Effector CD4-positive, alpha-beta T cell (primary cell): ENCODE measurements around the gene HAUS8.
"Not testable (repeated sequence)": the region's sequence is repeated elsewhere in the genome, so short reads cannot be mapped to it uniquely, and the experiment has no call there.

Experiments used
- DNase-seq: peaks from one replicate; pipeline ENCODE4 v3.0.0-alpha.2; 2020

HAUS8 gene

DNA sequence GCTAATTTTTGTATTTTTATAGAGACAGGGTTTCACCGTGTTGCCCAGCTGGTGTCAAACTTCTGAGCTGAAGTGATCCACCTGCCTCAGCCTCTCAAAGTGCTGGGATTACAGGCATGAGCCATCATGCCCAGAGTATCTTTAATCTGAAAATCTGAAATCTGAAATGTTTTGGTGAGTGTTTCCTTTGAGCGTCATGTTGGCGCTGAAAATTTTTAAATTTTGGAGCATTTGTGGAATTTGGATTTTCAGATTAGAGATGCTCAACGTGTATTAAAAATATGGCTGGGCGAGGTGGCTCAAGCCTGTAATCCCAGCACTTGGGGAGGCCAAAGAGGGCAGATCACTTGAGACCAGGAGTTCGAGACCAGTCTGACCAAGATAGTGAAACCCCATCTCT is 43.5 kb downstream of the HAUS8 start:
- DNase-seq: no peak

DNA sequence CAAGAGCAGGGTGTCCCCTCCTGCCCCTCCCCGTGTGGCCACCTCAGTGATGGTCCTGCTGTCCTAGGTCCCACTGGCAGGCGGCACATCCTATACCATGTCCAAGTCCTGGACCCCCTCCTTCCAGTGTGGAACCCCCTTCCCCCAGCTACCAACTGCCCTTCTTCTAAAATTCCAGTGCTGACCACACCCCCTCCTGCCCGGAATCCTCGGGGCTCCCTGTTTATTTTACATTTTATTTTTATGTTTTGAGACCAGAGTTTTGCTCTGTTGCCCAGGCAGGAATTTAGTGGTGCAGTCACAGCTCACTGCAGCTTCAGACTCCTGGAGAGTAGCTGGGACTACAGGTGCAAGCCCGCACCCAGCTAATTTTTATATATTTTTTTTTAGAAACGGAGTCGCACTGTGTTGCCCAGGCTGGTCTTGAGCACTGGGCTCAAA is 47.7 kb downstream of the HAUS8 start:
- no peak for DNase-seq

DNA sequence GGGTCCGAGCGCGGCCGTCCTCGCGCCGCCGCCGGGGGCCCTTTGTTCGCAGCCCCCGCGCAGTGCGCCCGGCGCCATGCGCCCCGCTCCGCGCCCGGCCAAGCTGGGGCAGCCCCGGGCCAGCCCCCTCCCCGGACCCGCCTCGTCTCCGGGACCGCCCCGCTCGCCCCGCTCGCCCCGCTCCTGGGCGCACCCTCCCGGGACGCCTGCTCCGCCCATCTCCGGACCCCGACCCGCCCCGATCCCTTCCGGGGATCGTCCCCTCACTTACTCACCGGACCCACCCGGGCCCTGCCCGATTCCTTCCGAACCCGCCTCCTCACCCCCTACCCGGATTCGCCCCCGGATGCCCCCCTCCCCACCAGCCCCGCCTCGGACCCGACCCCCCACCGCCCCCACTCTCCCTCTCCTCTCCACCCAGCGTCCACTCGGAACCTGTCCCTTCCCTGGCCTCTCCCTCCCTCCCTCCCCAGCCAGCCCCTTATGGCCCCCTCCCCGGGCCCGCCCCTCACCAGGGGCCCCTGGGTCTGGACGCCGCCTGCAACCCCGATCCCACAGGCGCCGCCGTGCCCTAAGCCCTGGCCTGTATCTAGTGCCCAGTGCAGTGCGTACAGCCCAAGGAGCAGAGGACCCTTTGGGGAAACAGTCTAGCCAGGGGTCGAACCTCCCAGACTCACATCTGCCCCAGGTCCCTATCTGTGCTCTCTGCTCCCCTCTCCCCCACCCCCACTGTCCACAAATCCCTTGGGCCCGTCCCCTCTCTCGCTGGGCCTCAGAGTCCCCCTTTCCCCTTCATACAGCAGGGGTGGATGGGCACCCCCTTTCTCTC is 48.3 kb downstream of the HAUS8 start, which contains the start of gene CPAMD8:
TSS of gene CPAMD8 (minus strand) at position 105 of the 829 bp plus-strand sequence. CDS start 168 bp downstream, outside the sequence.
- no peak for DNase-seq

DNA sequence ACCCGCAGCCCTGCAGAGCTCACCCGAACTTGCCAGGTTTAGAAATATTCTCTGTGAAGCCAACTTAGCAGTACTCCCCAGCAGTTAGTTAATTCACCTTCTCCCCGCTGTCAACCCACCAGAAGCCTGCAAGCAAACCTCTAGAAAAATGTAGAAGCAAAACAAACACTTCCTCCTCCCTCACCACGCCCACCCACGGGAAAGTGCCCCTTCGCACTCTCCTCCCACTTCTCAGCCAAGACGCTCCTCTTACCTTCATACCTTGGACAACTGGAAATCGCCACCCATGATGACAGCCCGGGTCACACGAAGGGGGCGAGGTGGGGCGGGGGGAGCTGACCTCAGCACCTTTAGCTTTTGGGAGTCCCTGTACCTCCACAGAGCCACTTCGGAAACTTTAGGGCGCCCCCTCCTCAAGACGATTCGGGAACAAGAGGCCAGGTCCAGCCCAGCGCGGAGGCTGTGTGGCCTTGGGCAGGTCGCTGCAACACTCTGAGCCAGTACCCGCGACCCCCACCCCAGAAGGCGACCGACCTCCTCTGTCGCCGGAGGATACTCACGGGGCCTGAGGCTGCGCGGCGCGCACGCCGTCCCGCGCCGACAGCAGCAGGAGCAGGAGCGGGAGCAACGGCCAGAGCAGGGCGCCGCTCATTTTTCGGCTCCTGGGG is 49.1 kb downstream of the HAUS8 start:
- DNase-seq: no peak

DNA sequence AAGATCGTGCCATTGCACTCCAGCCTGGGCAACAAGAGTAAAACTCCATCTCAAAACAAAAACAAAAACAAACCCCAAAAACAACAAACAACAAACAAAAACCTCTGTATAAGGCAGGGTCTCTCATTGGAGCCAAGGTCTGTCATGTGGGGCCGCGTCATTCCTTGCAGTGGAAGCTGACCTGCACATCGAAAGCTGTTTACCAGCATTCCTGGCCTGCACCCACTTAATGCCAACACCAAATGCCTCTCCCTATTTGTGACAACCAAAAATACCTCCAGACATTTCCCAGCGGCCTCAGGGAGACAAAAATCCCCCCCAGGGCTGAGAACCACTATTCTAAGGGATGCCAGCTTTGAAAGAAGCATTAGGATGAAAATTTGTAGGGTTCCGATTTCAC is 49.9 kb downstream of the HAUS8 start:
- no peak for DNase-seq

DNA sequence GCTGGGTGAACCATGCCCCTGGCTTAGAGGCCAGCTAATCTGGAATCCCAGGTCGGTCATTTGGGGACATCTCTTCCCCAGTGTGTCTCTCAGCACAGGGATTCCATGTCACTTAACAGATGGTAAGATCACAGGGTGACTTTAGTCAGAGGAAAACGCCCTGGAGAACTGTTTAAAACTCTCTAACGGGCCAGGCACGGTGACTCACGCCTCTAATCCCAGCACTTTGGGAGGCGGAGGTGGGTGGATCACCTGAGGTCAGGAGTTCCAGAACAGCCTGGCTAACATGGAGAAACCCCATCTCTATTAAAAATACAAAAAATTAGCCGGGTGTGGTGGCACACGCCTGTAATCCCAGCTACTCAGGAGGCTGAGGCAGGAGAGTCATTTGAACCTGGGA is 50.3 kb downstream of the HAUS8 start:
- not testable (repeated sequence) for DNase-seq

DNA sequence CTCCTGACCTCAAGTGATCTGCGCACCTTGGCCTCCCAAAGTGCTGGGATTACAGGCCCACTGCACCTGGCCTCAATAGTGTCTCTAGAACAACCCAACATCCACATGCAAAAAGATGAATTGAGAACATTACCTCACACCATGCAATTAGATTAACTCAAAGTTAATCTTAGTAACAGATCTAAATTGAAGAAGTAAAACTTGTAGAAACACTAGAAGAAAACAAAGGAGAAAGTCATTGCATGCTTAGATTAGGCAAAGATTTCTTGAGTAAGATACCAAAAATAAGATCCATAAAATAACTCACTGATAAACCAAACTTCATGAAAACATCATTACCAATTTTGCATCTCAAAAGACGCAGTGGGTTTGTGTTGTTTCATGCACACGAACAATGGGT is 51.4 kb downstream of the HAUS8 start:
- DNase-seq: no peak

DNA sequence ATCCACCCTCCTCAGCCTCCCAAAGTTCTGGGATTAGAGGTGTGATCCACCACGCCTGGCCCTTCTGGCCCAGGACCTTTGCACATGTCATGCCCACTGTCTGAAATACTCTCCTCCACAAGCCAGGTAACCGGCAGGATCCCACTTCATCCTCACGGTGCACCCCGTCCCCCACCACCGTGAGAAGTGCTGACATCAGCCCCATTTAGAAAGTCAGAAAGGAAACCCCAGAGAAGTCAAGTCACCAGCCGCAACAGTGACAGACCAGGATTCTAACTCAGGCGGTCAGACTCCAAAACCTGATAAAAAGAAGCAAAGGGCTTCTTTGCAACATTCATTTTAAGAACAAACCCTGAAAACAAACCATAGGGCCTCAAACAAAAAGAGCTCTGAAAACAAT is 52.5 kb downstream of the HAUS8 start:
- DNase-seq: no peak

DNA sequence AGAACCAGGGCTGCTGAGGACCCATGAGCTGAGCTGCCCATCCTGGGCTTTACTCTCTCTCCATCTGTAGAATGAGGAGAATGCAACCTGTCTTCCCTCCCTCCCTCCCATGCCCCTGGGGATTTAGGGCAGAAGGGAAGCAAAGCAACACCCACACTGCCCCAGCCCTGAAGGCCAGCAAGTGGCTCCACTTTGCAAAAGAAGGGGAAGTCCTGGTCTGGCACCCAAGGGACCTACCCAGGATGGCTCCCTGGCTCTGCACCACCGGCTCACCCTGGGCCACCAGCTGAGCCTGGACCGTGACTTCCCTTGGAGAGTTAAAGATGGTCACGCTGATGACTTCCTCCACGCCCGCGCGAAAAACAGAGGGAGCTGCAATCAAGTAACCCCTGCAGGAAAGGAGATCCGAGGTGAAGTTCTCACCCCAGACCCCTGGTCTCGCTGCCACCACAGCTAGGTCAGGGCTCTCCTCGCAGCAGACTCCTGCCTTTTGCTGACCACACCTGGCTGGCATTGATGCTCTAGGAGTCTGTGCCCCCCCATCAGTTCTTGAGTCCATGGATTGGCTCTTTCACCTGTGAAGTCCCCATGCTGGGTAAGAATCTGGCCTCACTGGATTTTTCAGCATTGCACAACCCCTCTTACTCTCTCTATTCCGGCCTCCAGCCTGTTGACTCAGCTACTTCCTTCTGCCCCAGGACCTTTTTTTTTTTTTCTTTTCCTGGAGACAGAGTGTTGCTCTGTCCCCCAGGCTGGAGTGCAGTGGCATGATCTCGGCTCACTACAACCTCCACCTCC is 53.3 kb downstream of the HAUS8 start:
- DNase-seq: no peak

DNA sequence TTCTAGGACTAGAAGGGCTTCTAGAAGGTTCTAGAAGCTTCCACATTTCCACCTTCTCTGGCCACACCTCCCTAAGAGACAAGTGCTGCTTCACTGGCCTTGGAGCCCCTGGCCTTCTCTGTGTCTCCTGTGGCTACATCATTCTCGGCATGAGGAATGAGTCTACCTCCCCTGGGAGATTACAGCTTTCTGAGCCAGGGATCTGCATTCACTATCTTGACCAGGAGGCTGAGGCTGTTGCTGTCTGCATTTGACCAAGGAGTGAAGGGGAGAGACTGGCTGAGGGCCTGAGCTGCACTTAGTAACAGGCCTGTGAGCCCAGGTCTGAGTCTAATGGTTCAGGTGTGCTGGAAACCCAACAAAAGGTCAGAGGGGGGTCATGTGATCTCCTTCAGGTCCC is 53.9 kb downstream of the HAUS8 start:
- DNase-seq: no peak

DNA sequence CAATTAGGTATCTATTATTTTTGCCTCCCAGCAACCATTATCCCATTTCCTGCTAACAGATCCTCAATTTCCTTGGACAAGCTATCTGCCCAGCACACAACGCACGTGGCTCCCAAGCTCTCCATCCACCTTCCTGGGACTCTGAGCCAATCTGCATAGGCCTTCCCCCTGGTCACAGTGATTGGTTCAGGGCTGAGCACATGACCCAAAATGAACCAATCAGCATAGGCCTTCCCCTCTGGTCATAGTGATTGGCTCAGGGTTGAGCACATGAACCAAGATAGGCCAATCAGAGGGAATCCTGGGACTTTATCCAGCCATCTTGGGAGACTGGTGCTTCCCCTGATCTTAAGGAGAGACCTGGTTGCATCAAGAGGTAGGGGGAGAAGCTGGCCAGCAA is 54.4 kb downstream of the HAUS8 start:
- DNase-seq: no peak

DNA sequence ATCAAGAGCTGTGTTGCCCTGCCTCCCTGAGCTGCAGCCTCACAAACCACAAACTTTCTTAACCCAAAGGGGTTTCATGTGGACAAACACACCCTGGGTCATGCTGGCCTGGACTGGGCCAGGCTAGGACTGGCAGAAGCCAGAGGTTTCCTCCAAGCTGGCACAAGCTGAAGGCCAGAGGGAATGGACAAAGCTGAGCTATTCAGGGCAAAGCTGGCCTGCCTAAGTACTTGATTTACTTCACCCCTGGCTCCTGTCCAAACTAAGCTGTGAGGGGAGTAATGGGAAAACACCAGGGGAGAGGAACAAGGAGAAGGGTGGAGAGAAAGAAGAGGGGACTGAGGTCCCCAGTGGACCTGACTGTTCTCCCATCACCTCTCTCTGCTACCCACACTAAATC is 54.9 kb downstream of the HAUS8 start:
- no peak for DNase-seq

DNA sequence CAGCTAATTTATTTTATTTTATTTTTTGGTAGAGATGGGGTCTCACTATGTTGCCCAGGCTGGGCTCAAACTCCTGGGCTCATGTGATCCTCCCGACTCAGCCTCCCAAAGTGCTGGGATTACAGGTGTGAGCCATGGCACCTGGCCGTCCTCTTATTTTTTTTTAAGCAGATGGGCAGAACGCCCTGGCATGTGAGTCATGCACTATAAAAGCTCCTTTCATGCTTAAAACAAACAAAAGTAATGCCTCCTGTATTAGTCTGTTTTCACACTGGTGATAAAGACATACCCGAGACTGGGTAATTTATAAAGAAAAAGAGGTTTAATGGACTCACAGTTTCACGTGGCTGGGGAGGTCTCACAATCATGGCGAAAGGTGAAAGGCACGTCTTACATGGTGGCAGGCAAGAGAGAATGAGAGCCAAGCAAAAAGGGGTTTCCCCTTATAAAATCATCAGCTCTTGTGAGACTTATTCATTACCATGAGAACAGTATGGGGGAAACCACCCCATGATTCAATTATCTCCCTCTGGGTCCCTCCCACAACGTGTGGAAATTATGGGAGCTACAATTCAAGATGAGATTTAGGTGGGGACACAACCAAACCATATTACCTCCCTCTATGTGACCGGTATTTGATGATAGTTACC is 60.9 kb downstream of the HAUS8 start:
- DNase-seq: not testable (repeated sequence)

DNA sequence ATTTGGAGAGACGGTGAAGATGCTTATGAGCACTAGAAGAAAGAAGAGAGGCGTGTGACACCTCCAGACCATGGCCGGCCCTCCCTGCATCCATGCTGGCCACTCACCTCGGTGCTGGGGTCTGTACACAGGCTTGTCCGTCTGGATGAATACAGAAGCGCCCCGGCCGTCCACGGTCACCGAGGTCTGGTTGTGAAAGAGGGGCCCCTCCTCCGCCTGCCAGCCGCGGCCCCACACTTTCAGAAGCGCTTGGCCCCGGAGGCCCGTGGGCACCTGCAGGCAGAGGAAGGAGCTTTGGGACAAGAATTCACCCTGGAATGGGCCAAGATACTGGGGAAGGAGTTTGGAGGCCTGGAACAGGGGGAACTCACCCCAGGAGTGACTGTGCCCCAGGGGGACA is 63.8 kb downstream of the HAUS8 start:
- DNase-seq: no peak

DNA sequence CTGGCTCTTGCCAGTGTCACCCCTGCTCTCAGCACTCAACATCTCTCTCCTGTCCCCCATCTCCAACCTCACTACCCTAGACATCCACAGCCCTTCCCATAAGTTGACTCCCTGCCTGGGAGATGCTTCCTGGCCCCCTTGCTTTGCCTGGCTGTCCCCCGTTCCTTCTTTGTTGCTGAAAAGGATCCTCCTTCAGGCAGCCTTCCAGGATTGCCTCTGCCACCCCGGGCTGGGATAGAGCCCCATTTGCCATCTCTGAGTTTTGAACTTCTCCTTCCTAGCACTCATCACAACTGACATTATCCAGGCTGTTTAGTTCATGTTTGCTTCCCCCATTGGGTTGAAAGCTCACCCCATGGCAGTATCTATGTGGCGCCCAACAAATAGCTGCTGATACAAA is 68.7 kb downstream of the HAUS8 start:
- DNase-seq: no peak

DNA sequence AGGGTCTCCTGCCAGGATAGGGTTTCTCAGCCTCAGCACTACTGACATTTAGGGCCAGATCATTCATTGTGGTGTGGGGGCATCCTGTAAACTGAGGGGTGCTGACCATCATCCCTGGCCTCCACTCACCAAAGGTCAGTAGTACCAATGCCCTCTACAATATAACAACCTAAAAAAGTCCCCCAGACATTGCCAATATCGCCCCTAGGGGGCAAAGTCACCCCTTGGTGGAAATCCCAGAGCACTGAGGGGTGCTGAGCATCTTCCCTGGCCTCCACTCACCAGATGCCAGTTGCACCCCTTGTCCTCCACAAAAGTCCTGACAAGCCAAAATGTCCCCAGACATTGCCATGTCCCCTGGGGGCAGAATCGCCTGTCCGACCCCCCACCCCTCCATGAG is 70.3 kb downstream of the HAUS8 start:
- DNase-seq: no peak

DNA sequence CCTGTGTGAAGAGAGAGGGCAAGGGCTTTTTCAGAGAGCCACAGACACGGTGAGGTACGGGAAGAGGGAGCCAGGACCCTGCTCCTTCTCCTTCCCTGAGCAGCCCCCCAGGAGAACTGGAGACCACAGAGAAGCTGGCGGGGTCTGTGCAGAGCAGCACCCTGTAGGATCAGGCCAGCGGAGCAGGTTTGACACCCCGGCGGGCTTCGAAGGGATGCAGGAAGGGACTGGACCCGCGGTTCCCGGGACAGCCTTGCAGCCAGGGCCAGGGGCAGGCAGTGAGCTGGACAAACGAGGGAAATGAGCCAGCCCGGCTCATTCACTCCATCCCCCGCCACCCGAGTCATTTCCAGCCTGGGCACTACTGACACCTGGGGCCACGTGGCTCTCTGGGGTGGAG is 70.9 kb downstream of the HAUS8 start:
- DNase-seq: no peak

DNA sequence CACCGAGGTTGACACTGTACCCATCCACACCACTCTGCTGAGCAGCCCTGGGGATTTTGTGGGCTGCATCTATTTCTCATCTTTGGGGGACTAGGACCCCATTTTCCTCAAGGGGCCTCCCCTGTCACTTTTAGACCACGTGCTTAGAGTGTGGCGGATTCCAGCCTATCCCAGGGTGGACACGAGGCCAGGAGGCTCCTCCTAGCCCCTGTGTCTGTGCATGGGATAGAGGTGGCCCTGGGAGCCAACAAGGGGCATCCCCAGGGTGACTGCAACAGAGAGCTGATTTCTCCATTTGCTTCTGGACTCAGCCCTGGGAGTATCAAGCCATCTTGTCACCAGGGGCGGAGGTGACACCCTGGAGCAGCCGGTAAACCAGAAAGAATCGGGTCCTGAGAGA is 72.8 kb downstream of the HAUS8 start:
- DNase-seq: no peak

DNA sequence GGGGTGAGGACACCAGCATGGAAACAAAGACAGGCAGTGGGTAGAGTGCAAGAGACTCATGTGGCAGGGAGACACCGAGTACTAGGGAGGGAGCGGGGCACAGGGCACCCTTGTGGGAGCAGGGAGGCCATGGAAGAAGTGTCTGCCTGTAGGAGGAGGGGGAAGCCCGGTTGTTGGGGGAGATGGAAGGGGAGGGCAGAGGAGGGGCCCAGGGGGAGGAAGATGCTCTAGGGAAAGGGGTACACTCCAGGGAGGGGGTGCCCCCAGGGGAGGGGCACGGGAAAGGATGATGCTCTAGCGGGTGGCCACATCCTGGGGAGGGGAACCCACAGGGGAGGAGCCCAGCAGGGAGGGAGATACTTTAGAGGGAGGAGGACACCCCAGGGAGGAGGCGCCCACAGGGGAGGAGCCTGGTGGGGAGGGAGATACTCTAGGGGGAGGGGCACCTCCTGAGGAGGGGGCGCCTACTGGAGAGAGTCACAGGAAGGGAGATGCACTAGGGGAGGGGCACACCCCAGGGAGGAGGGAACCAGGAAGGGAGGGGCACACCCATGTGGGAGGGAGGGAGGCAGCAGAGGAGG is 73.6 kb downstream of the HAUS8 start:
- DNase-seq: peak; percentile 58
